GM18508 (cell line): Measurements from ENCODE around the gene EHMT1.
"Not testable (repeated sequence)": the region's sequence is repeated elsewhere in the genome, so short reads cannot be mapped to it uniquely, and the experiment has no call there.

Experiments used
- ATAC-seq: cut with Tn5 transposase; IDR thresholded peaks from one replicate; pipeline ENCODE4 v1.9.1; 2021; ENCODE audit warnings: moderate number of reproducible peaks; ENCODE audit not compliant: insufficient read depth, unreplicated experiment

The EHMT1 gene

DNA sequence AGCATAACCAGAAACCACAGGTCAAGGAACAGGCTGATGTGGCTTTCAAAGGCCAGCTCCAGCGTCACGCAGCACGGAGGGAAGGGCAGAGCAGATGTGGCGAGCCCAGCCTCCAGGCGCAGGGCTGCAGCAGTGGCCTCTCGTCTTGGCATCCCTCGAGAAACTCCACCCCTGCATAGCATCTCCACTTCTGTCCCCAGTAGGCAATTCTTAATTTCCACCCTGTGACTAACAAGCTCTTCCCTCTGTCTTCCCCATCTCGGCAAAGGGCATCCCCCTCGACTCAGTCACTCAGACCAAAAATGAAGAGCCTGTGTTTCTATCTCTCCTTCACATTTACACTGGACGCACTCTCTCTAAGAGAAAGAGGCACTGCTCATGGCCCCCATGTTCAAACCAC lies 257.0 kb downstream of the EHMT1 start:
- ATAC-seq, result no peak

DNA sequence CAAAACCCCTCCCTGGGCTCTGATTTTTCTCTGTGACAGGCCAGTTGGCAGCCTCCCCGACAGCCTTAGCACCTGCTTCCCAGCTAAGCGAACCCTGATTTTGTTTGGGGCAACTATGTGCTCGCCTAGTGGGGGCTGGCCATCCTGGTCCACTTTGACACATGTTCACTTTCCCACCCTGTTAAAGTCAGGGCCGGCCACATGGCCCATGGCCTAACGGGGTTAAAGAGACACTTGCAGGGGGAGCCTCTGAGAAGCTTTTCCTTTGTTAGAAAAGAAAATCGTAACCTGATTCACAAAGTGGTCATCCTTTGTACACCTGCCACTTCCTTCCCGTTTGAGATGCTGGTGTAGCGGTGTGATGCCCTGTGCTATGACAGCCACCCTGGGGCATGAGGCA lies 257.5 kb downstream of the EHMT1 start:
- ATAC-seq, result no peak

DNA sequence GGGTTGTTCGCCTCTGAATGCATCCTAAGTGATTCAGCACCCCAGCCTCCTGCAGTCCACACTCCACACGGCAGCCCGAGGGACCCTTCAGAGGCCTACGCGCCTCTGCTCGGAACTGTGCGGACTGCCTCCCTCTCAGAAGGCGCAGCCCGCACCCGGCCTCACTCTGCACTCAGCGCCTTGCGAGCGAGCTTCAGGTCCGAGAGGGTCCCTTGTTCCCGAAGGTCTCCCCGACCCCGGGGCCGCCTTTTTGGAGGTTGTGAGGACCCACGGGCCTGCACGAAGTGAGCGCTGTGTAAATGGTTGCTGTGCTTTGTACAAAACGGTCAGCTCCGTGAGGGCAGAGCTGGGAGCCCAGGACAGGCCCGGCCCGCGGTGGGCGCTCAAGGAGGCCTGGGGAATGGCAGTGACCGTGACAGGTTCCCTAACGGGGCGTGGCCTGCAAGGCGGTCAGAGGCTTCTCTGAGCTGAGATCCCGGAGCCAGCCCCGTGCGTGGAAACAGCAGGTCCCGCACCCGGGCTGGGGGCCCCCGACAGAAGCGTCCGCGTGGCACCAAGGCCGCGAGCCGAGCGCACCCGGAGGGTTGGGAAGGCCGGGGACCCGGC lies 258.1 kb downstream of the EHMT1 start:
- ATAC-seq, result no peak

DNA sequence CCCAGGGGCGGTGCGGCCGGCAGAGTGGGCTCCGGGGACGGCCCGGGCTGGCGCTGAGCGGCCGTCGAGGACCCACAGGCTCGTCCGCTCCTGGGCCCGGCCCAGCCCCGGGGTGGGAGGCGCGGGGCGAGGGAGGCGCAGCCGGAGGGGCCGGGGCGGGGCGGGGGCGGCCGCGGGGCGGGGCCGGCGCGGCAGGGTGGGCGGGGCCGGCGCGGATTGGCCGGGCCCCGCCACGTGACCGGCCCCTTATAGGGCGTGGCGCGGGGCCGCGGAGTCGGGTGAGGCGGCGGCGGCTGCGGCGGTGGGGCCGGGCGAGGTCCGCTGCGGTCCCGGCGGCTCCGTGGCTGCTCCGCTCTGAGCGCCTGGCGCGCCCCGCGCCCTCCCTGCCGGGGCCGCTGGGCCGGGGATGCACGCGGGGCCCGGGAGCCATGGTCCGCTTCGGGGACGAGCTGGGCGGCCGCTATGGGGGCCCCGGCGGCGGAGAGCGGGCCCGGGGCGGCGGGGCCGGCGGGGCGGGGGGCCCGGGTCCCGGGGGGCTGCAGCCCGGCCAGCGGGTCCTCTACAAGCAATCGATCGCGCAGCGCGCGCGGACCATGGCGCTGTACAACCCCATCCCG lies 258.8 kb downstream of the EHMT1 start, which contains the start of gene CACNA1B:
Gene CACNA1B (plus strand): TSS at position 277 of the 617 bp plus-strand sequence. CDS start 152 bp downstream, at position 429.
- ATAC-seq, result not testable (repeated sequence)

DNA sequence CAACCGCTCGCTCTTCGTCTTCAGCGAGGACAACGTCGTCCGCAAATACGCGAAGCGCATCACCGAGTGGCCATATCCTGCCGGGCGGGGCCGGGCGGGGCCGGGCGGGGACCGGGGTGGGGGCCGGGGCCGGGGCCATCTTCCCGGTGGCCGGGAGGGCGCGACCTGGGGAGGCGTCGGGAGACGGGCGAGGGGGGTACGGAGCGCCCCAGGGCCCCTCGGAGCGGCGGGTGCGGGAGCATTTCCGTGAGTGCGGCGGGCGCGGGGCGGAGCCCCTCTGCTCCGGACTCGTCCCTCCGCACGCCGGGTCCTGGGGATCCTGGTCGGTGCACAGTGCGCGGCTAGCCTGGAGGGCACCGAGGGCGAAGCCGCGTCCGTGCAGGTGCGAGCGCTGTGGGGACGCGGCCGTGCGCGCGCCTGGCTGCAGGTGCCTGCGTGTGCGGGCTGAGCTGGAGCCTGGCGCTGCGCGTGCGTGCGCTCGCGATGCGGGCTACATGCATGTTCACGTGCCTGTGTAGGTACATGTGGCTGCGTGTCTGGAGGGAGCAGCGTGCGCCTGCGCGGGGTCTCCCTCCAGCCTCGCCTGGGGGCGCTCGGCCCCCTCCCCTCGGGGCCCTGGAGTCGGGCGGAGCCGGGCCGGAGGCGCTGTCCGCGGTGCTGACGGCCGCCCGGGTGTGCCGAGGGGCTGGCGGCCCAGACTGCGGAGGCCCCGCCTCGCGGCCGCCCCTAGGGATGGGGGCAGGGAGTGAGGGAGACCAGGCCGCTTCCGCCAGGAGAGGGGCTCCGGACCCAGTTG lies 259.5 kb downstream of the EHMT1 start:
- no peak for ATAC-seq

DNA sequence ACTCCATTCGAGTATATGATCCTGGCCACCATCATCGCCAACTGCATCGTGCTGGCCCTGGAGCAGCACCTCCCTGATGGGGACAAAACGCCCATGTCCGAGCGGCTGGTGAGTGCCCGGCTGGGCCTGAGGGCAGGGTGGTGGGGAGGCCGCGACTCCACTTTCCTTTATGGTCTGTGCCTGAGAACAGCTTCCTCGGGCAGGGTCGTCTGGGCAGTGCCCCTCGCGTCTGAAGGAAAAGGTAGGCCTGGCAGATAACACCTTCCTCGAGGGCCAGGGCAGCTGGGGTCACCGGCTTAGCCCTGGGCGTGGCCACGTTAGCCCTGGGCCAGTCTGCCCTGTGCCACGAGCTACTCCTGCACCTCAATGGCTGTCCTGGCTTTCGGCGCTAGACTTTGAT lies 260.2 kb downstream of the EHMT1 start:
- ATAC-seq, result no peak

DNA sequence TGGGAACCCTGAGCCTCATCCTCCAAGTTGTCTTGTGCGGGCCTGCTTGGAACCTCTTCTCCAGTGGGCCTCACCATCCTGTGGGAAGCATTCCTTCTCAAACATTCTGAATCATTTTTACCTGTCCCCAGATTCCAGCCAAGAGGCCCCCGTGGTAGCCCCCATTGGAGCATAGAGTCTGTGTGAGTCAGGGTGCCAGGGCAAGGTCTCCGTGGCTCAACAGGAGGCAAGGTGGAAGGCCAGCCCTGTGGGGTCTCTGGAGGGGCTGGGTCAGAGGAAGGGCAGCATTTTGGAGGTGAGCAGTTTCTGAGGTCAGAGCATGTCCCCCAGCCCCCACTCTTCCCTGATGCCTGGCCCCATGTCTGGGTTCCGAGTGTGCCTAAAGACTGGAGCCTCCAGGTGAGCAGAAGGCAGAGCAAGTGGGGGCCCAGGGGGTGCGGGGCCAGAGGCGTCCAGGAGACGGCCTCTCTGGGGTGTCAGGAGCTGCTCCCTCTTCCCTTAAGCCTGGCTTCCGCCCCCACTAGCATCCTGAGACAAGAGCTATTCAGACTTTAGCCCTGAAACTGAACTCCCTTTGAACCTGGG lies 260.9 kb downstream of the EHMT1 start:
- no peak for ATAC-seq

DNA sequence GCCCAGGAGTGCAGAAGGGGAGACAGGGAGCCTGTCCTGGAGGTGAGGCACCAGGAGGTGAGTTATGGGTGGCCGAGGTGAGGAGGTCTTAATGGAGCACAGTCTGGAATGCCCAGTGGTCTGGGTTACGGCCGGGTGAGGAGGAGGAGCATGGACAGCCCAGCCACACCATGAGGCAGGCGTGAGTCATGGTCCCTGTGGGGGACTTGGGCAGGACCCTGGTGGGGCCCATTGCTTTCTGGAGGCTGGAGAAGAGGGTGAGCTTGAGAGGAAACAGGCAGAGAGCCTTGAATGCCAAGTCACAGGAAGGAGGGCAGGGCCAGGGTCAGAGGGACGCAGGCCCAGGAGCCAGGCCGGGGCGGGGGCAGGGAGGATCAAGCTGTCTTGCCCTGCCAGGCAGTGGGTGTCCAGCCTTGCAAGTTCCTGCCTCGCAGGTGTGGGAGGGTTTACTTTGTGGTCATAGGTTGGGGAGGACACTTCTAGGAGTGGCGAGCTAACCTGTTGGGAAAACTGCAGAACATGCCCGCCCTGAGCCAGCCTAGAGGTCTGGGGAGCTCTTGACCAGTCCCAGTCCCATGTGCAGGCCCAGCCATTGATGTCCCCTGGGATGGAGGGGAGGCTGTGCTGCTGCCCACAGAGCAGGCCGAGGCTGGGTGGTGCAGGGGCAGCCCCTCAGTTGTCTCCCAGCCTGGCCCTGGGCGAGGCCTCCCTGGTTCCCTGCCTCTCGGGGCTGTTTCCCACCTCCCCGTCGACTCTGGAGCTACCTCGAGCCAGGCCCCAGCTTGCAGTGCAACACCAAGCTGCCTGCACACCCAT lies 261.6 kb downstream of the EHMT1 start:
- no peak for ATAC-seq

DNA sequence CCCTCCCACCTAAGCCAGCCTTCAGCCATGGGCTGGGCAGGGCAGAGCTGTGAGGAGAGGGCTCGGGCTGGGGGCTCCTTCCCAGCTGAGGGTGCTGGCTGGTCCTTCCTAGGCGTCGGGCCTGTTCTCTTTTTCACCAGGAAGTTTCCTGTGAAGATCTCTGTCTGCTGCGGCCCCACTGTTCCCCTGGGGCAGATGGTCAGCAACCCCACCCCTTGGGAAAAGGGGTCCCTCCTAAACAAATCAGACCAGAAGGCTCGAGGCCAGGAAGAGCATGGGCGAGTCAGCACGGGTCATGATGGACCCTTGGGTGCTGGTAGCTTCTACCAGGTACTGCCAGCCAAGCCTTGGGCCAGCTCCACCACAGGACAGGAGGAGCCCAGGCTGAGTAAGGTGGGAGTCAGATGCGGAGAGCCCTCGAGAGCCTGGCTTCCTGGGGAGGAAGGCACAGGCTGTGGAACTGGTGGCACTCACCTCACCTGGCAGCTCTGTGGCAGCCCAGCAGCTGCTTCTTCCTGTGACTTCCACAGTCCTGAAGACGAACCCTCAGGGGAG lies 262.2 kb downstream of the EHMT1 start:
- no peak for ATAC-seq

DNA sequence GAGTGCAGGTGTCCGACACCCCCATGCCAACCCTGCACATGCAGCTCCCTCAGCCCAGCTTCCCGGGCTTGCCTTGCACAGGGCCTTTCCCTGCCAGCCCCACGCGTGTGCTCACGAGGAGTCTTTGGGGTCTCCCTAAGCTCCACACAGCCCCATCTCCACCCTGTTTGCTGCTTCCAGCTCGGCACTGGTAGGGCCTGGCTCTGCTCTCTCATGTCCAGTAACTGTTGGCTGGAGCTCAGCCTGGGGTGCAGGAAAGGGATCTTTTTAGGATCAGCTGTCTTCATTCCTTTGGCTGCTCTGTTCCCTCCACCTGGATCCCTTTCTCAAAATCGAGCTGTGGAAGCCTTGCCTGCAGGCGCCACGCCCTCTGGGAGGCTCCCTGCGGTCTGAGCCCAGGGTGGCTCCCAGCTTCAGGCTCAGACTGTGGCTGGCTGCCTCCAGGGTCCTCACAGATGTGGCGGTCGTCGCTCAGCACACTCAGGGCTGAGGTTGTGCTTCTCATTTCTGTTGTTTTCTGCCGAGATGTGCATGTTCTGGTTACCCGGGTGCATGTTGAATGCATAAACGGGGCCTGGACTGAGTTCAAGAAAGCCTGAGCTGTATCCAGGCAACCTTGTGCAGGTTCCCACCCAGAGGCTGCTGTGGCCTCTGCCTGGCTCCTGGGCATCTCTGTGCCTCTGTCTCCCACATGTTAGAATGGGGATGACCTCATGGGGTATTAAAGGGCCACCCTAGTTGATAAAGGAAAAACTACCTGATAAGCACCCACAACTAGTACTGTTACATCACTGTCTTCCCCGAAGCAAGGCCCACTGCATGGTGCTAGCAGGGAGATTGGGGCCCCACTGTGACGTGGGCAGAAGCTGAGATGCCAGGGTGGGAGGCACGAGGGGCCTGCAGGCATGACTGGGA lies 263.0 kb downstream of the EHMT1 start:
- no peak for ATAC-seq

DNA sequence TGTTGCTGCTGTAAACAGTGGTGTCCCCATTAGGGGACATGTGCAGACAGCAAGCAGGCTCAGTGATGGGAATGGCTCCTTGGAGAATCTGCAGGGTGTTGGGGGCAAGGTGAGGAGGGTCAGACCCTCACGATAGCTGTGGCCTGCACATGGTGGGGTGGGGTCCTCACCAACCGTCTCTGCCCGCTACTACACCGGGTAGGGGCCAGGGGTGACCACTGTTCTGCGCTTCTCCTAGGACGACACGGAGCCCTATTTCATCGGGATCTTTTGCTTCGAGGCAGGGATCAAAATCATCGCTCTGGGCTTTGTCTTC lies 263.7 kb downstream of the EHMT1 start:
- ATAC-seq, result no peak

DNA sequence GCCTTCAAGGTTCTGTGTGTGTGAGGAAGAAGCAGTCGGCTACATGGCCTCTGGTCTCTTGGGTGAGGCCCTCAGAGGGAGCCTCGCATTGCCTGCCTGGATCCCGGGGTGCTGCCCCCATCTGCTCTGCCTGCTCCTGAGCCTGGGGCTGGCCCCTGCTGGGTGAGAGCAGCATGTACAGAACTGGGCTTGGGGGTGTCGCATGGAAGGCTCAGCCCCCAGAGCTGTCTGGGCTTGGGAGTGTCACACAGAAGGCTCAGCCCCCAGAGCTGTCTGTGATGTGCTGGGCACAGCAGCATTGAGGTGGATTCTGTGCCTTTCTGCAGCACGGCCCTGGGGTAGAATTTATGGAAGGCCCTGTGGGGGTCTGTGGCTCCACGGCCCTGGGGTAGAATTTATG lies 265.2 kb downstream of the EHMT1 start:
- ATAC-seq, result not testable (repeated sequence)

DNA sequence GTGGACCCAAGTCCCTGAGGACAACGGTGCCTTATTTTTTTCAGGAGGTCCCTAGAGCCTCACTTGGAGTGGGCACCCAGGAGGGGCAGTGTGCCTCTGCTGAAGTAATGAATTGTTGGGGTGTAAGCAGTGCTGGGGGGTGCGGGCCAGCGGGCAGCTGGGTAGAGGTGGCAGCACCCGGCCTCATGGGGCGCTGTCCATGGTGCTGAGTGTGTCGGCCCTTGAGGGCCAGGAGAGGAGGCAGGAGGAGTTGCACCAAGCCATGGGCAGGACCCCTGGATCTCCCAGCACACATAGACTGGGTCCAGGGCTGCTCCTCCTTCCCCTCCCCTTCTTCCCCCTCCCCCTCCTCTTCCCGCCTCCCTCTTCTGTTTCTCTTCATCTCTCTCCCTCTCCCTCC lies 265.7 kb downstream of the EHMT1 start:
- not testable (repeated sequence) for ATAC-seq

DNA sequence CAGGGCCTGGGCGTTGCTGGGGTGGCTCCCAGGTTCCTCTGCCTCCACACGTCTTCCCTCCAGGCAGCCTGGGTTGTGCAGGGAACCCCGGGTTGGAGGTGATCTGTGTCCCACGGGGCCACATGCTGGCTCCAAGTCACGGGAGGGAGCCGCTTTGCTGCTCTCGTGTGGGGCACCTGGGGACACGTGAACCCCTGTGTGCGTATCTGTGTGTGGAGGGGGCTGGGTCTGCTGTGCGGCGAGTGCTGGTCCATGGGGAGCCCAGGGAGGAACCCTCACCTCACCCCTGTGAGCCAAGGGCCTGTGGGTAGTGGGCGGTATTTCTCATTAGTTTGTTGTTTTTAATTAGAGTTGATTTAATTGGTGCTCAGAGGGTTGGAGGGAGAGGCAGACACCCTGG lies 266.3 kb downstream of the EHMT1 start:
- ATAC-seq, result not testable (repeated sequence)
